Measurements from ENCODE around the gene CLMN. TPM values are rescaled to one million over a fixed set of nuclear protein-coding genes. Genes with fewer than 3 reads are reported as not detected.
A peak's percentile ranks its signal among the peaks of the same experiment; 100 is the strongest.

The CLMN gene
- total RNA-seq, 2 experiments from 2014 or later: 0.27 to 0.67 TPM

DNA sequence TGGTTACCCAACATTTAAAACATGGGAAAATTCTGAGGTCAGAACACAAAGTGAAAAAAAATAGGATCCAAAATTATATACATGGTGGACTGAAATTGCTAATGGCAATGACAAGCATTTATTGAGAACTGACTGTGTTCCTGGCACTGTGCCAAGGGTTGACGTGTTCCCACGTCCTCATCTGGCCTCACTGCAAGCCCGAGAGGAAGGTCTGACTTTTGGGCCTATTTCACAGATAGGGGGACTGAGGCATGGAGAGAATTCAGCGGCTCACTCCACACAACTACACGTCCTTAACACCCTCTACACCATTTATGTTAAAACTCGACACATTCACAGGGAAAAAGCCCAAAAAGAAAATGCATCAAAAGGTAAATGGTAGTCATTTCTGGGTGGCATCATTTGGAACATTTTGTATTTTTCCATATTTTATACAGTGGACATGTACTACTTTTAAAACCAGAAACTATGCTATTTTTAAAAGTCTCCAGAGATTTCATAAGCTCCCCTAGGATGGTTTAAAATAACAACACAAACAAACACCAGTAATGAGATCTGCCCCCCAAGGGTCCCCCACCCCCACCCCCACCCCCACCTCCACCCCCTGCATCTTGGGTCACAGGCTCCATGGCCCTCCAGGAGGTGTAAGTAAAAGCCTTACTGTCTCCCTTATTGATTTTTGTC is 27.7 kb downstream of the CLMN start:
- peak in 3 of 14 experiments; percentile 21 to 58 (median 57) for DNase-seq
- peaks cover 5 to 14% of the 10 kb centered on the region in 2 experiments for H3K27me3 ChIP-seq (ENCODE audit: control insufficient read depth in 1 of 2, insufficient read depth in 2 of 2, low read length in 2 of 2)
- no peak overlapping the region for H3K27ac ChIP-seq (ENCODE audit: low read depth in 1 of 2, low read length in 2 of 2)
- H3K27me3 Mint-ChIP-seq: peaks cover 61% of the 10 kb centered on the region
- no peak overlapping the region for H3K4me3 ChIP-seq (ENCODE audit: low read length)
- no peak overlapping the region for H3K27ac Mint-ChIP-seq
- H3K4me1 ChIP-seq (ENCODE audit: insufficient read depth, low read length): no peaks in the 10 kb centered on the region
- no peaks in the 10 kb centered on the region for H3K36me3 ChIP-seq (ENCODE audit: insufficient read depth, low read length)
- intact Hi-C loops (cut with DNase I, micrococcal nuclease): no loop called here
- no peaks in the 10 kb centered on the region for H3K4me1 Mint-ChIP-seq (ENCODE audit: low read depth)
- no peak for TF ChIP-seq CTCF (IDR thresholded peaks at IDR 0.05)
- no peaks in the 10 kb centered on the region for H3K36me3 Mint-ChIP-seq (ENCODE audit: low read depth)
- H3K4me3 Mint-ChIP-seq: no peak overlapping the region
- ChIA-PET CTCF (no interaction called here), POLR2A (no interaction called here)
- H3K9me3 ChIP-seq (ENCODE audit: control insufficient read depth in 1 of 2, insufficient read depth in 1 of 2, low read length in 2 of 2): peaks cover 0 to 13% of the 10 kb centered on the region in 2 experiments
- ATAC-seq (ENCODE audit: poor library complexity): no peak
- peaks cover 3% of the 10 kb centered on the region for H3K9me3 Mint-ChIP-seq

DNA sequence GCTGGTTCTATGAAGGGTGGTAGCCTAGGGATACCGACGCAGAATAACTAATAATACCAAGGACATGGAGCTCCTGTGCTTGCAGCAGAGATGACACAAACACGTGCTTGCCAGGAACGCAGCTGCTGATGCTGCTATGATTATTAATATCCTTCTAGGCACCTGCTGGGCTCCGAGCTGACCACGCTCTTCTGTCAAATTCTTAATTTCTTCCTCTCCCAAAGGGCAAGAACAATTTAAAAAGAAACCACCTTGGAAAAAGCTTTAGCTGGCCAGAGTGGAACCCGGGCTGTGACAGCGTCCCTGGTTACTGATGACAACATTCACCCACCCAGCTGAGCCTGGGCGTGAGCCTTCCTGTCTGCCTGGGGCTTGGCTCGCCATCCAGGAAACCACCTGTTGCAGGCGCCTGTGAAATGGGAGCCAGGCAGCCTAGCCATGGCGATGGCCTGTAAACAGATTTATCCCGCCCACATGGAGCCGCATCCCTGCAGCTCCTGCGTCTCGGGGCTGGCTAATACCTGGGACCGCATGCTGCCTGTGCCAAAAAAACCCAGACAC is 28.8 kb downstream of the CLMN start:
- Mint-ChIP-seq H3K9me3 (no peaks in the 10 kb centered on the region), H3K27me3 (peaks cover 51% of the 10 kb centered on the region), H3K27ac (no peak overlapping the region), H3K4me1 (ENCODE audit: low read depth) (no peaks in the 10 kb centered on the region), H3K36me3 (ENCODE audit: low read depth) (no peaks in the 10 kb centered on the region), H3K4me3 (no peak overlapping the region)
- peaks cover 3 to 14% of the 10 kb centered on the region in 2 experiments for H3K27me3 ChIP-seq (ENCODE audit: control insufficient read depth in 1 of 2, insufficient read depth in 2 of 2, low read length in 2 of 2)
- TF ChIP-seq CTCF (IDR thresholded peaks at IDR 0.05): no peak
- ATAC-seq (ENCODE audit: poor library complexity) (no peak), DNase-seq (no peak)
- no peaks in the 10 kb centered on the region for H3K36me3 ChIP-seq (ENCODE audit: insufficient read depth, low read length)
- no peak overlapping the region for H3K27ac ChIP-seq (ENCODE audit: low read depth in 1 of 2, low read length in 2 of 2)
- POLR2A ChIA-PET: no interaction called here
- no peaks in the 10 kb centered on the region for H3K4me1 ChIP-seq (ENCODE audit: insufficient read depth, low read length)
- H3K9me3 ChIP-seq (ENCODE audit: control insufficient read depth in 1 of 2, insufficient read depth in 1 of 2, low read length in 2 of 2): peaks cover 0 to 13% of the 10 kb centered on the region in 2 experiments
- CTCF ChIA-PET: no interaction called here
- intact Hi-C loops (cut with DNase I, micrococcal nuclease): no loop called here
- no peak overlapping the region for H3K4me3 ChIP-seq (ENCODE audit: low read length)

DNA sequence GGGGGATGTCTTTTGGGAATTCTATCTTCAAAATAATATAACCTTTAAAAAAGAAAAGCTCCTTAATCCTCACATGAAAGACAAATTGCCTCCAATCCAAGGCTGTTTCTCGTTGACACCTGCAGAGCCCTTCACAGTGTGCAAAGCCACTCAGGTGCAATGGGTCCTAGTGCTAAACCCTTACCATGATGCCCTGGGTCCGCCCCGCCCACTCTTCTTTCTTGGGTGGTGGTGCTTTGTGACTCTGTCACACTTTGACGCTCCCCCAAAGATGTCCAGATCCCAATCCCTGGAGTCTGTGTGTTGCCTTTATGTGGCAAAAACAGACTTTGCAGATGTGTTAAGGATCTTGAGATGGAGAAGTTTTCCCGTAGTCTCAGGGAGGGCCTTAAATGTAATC is 29.7 kb downstream of the CLMN start:
- H3K27me3 ChIP-seq (ENCODE audit: control insufficient read depth in 1 of 2, insufficient read depth in 2 of 2, low read length in 2 of 2): peaks cover 3 to 14% of the 10 kb centered on the region in 2 experiments
- H3K36me3 Mint-ChIP-seq (ENCODE audit: low read depth): no peaks in the 10 kb centered on the region
- H3K27ac Mint-ChIP-seq: no peak overlapping the region
- peaks cover 42% of the 10 kb centered on the region for H3K27me3 Mint-ChIP-seq
- ATAC-seq (ENCODE audit: poor library complexity) (no peak), DNase-seq (no peak)
- H3K36me3 ChIP-seq (ENCODE audit: insufficient read depth, low read length): no peaks in the 10 kb centered on the region
- H3K4me3 ChIP-seq (ENCODE audit: low read length): no peak overlapping the region
- no peak overlapping the region for H3K27ac ChIP-seq (ENCODE audit: low read depth in 1 of 2, low read length in 2 of 2)
- CTCF ChIA-PET: no interaction called here
- no peak for TF ChIP-seq CTCF (IDR thresholded peaks at IDR 0.05)
- no peaks in the 10 kb centered on the region for H3K4me1 ChIP-seq (ENCODE audit: insufficient read depth, low read length)
- no peaks in the 10 kb centered on the region for H3K4me1 Mint-ChIP-seq (ENCODE audit: low read depth)
- POLR2A ChIA-PET: no interaction called here
- no peak overlapping the region for H3K4me3 Mint-ChIP-seq
- intact Hi-C loops (cut with DNase I, micrococcal nuclease): no loop called here
- H3K9me3 ChIP-seq (ENCODE audit: control insufficient read depth in 1 of 2, insufficient read depth in 1 of 2, low read length in 2 of 2): peaks cover 0 to 13% of the 10 kb centered on the region in 2 experiments
- H3K9me3 Mint-ChIP-seq: no peaks in the 10 kb centered on the region
